NCI-H2081 (cell line): Measurements from ENCODE around the gene ZNF383.
"Not testable (repeated sequence)": the region's sequence is repeated elsewhere in the genome, so short reads cannot be mapped to it uniquely, and the experiment has no call there.

Source experiments
- DNase-seq, 2 experiments: peaks; one replicate each; lab custom pipeline; 2025; lab: John Stamatoyannopoulos, UW

ZNF383 gene

DNA sequence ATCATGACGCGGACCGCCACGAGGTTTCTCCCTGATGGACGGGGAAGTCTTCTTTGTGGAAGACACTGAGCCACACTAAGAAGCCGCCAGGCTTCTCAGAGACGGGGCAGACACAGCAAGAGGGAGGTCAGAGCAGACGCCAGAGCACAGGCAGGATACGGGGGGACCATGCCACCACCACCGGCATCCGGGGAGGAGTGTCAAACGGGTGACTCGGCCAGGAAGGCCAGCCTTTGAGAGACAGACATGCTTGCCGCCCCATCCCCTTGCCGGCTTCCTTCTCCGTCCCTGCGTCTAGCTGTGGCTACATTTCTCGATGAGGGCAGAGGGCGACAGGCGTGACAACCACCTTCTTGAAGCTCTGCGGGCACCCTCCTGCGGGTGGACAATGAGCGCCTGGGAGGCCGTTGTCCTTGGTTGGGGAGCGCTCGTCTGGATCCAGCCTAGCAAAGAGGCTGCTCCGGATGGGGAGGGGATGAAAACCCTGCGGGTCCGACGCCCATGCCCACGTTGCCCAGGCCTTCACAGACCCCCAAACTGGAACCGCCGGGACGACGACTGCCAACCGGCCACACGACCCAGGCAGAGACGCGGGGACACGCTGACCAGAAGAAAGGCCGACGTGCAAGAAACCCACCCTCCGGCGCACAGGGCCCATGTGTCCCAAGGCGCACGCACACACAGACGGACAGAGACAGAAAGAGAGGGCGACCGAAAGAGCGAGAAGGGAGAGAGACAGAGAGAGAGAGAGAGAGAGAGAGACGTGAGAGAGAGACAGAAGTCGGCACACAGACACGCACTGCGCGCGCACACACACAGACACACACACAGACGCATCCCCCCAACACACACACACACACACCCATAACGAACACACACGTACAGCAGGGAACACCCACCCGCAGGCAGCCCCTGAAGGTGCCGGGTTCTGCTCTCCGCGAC lies 75.3 kb downstream of the ZNF383 start:
- DNase-seq, result not testable (repeated sequence)

DNA sequence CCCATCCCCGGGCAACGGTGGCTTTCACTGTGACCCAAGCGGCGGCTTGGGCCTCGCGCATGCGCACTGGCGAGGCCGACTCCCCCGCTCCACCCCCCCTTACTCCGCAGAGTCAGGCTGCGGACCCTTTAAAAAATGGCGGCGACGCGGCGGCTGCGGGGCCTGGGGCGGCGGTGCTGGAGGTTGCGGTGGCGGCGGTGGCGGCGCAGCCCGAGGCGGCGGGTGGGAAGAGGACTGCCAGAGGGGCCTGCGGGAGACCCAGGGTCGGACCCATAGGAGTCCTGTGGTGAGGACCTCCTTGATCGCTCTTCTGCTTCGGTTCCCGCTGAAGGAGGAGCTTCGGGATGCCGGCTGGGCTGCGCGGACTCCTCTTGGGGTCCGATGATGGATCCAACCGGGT lies 76.2 kb downstream of the ZNF383 start:
- not testable (repeated sequence) for DNase-seq
